CD14-positive monocyte (primary cell): ENCODE data around the gene NOSIP. TPM values are rescaled to one million over a fixed set of nuclear protein-coding genes. Genes with fewer than 3 reads are reported as not detected.

Experiments used
- DNase-seq, 3 donors: peaks; one replicate each; pipeline ENCODE4 v3.0.0-alpha.2; 2011 to 2022
- H2AFZ ChIP-seq: 2 replicates; pipeline ENCODE4 v1.6.0; 2012; ENCODE audit warnings: mild to moderate bottlenecking, low read depth, low read length, inconsistent platforms; ENCODE audit not compliant: insufficient read depth, poor library complexity, severe bottlenecking
- H3K27ac ChIP-seq, 2 donors: 1 replicate in 1 of 2; 2 replicates in 1 of 2; pipeline ENCODE4 v1.5.1; 2012 to 2013; ENCODE audit warnings: low read length in 2 of 2, control low read depth in 1 of 2, inconsistent platforms in 1 of 2, low read depth in 1 of 2, mild to moderate bottlenecking in 1 of 2
- H3K27me3 ChIP-seq, 2 donors: one replicate each; pipeline versions ENCODE4 v1.6.0 to v1.6.1; 2011 to 2013; ENCODE audit warnings: low read length in 2 of 2; ENCODE audit not compliant: control insufficient read depth in 2 of 2, insufficient read depth in 2 of 2
- H3K36me3 ChIP-seq, 2 donors: replicated peaks in 1 of 2; 1 replicate in 1 of 2; 2 replicates in 1 of 2; pipeline versions ENCODE4 v1.5.1 to v1.6.1; 2012 to 2013; ENCODE audit warnings: low read length in 2 of 2, control low read depth in 1 of 2, inconsistent platforms in 1 of 2, mild to moderate bottlenecking in 1 of 2; ENCODE audit not compliant: insufficient read depth in 2 of 2, control insufficient read depth in 1 of 2
- H3K4me1 ChIP-seq, 2 donors: 1 replicate in 1 of 2; 2 replicates in 1 of 2; pipeline versions ENCODE4 v1.5.1 to v1.6.1; 2012 to 2013; ENCODE audit warnings: low read length in 2 of 2, control low read depth in 1 of 2, inconsistent platforms in 1 of 2, mild to moderate bottlenecking in 1 of 2, moderate library complexity in 1 of 2; ENCODE audit not compliant: insufficient read depth in 2 of 2, control insufficient read depth in 1 of 2
- H3K4me2 ChIP-seq: replicated peaks from 2 replicates; pipeline ENCODE3; 2012; ENCODE audit warnings: low read length, moderate library complexity, mild to moderate bottlenecking; ENCODE audit not compliant: poor library complexity, severe bottlenecking; ENCODE audit errors: extremely low read depth
- H3K4me3 ChIP-seq, 3 experiments: fragments of 200-600 bp in 1 of 3; sonication (generic) in 1 of 3; replicated peaks in 1 of 3; 1 replicate in 2 of 3; 2 replicates in 1 of 3; pipeline ENCODE4 v1.5.1; 2011 to 2013; ENCODE audit warnings: low read length in 3 of 3, mild to moderate bottlenecking in 3 of 3, control low read depth in 2 of 3, low read depth in 2 of 3, inconsistent platforms in 1 of 3, moderate library complexity in 1 of 3
- H3K79me2 ChIP-seq: 2 replicates; pipeline ENCODE4 v1.6.0; 2012; ENCODE audit warnings: mild to moderate bottlenecking, control low read depth, inconsistent platforms, low read length, moderate library complexity; ENCODE audit not compliant: insufficient read depth
- H3K9ac ChIP-seq: 2 replicates; pipeline ENCODE4 v1.6.0; 2017; ENCODE audit warnings: low read length, mild to moderate bottlenecking; ENCODE audit not compliant: insufficient read depth, poor library complexity, severe bottlenecking
- H3K9me3 ChIP-seq, 2 donors: replicated peaks in 1 of 2; 1 replicate in 1 of 2; 2 replicates in 1 of 2; pipeline versions ENCODE4 v1.5.1 to v1.6.1; 2012 to 2013; ENCODE audit warnings: low read length in 2 of 2, control low read depth in 1 of 2; ENCODE audit not compliant: control insufficient read depth in 1 of 2, insufficient read depth in 1 of 2
- H4K20me1 ChIP-seq: 2 replicates; pipeline ENCODE4 v1.6.0; 2012; ENCODE audit warnings: mild to moderate bottlenecking, low read length, control low read depth, moderate library complexity; ENCODE audit not compliant: insufficient read depth
- H3K27ac Mint-ChIP-seq, 7 donors: one replicate each; pipeline ENCODE4 v1.8.0; 2020; ENCODE audit warnings: mild to moderate bottlenecking in 7 of 7, mixed read lengths in 7 of 7, moderate library complexity in 6 of 7, inconsistent platforms in 2 of 7
- H3K27me3 Mint-ChIP-seq, 3 donors: one replicate each; pipeline ENCODE4 v1.8.0; 2021 to 2022; ENCODE audit warnings: low read depth in 3 of 3, mild to moderate bottlenecking in 3 of 3, mixed read lengths in 3 of 3, moderate library complexity in 3 of 3, inconsistent platforms in 1 of 3
- H3K36me3 Mint-ChIP-seq, 2 donors: one replicate each; pipeline ENCODE4 v1.8.0; 2020; ENCODE audit warnings: mixed read lengths in 2 of 2, inconsistent platforms in 1 of 2, mild to moderate bottlenecking in 1 of 2
- H3K4me1 Mint-ChIP-seq: one replicate; pipeline ENCODE4 v1.8.0; 2020; ENCODE audit warnings: mild to moderate bottlenecking, mixed read lengths
- H3K4me3 Mint-ChIP-seq, 2 donors: one replicate each; pipeline ENCODE4 v1.8.0; 2020; ENCODE audit warnings: mild to moderate bottlenecking in 2 of 2, mixed read lengths in 2 of 2, moderate library complexity in 1 of 2
- H3K9me3 Mint-ChIP-seq, 7 donors: one replicate each; pipeline ENCODE4 v1.8.0; 2020 to 2022; ENCODE audit warnings: mixed read lengths in 7 of 7, mild to moderate bottlenecking in 6 of 7, moderate library complexity in 6 of 7, inconsistent platforms in 2 of 7
- CTCF ChIP-seq: fragments of 200-600 bp; IDR thresholded peaks from one replicate; pipeline ENCODE4 v1.8.0; 2022; ENCODE audit warnings: antibody characterized with exemption, mild to moderate bottlenecking
- WGBS: methylation state at CpG from one replicate; pipeline ENCODE4 v1.1.5; 2013; ENCODE audit warnings: missing lambda C conversion rate; ENCODE audit not compliant: insufficient coverage; 5-methylcytosine and 5-hydroxymethylcytosine counted together
- intact Hi-C, 2 donors: fragments of 100-400 bp; cut with micrococcal nuclease; formaldehyde crosslinking; loops; one replicate each; pipeline versions ENCODE4 v1.15.0 to v1.15.1; 2023
- polyA plus RNA-seq, 3 donors: library from polyadenylated mRNA; depleted of rRNA in 1 of 3; unstranded in 2 of 3; stranded (reverse) in 1 of 3; fragments of 300-500 nt in 2 of 3; fragments of >200 nt in 1 of 3; fragmentation: Illumina TruSeq in 2 of 3; gene quantifications; 1 replicate in 2 of 3; 2 replicates in 1 of 3; pipeline ENCODE4 v1.2.3, GENCODE V29; 2012 to 2021

Gene NOSIP
- polyA plus RNA-seq, 3 donors = 63.4 to 120 (median 96.4) TPM

- Histone ChIP-seq H3K4me1 (peaks cover 28 to 37% of the 10 kb centered on the region in 2 donors), H3K36me3 (peaks cover 5 to 7% of the 10 kb centered on the region in 2 donors), H3K79me2 (peaks cover 30% of the 10 kb centered on the region), H3K27me3 (no peaks in the 10 kb centered on the region), H3K9ac (no peak overlapping the region), H4K20me1 (peaks cover 26% of the 10 kb centered on the region), H3K9me3 (no peaks in the 10 kb centered on the region), H3K4me2 (no peak overlapping the region), H3K4me3 (no peak overlapping the region), H3K27ac (no peak overlapping the region), H2AFZ (no peak overlapping the region)
- DNase-seq = no peak
- no peak overlapping the region for H3K27ac Mint-ChIP-seq
- H3K27me3 Mint-ChIP-seq = peaks cover 3 to 10% (median 5%) of the 10 kb centered on the region in 3 donors
- H3K9me3 Mint-ChIP-seq = no peaks in the 10 kb centered on the region
- H3K36me3 Mint-ChIP-seq = peaks cover 6 to 7% of the 10 kb centered on the region in 2 donors
- H3K4me3 Mint-ChIP-seq = no peak overlapping the region
- H3K4me1 Mint-ChIP-seq = peaks cover 30% of the 10 kb centered on the region
- intact Hi-C loops = no loop called here
- no CpG with 5 or more reads among the region's 5 CpGs for WGBS
- TF ChIP-seq CTCF = no peak
Observed at GRCh38 chr19:49589502-49589905, 9.1 kb upstream of the NOSIP start.

GRCh38 chr19:49588365-49589122, 8.2 kb upstream of the NOSIP start:
- no peak overlapping the region for H2AFZ ChIP-seq
- H4K20me1 ChIP-seq = peaks cover 17% of the 10 kb centered on the region
- no peak overlapping the region for H3K9ac ChIP-seq
- Mint-ChIP-seq H3K27ac (no peak overlapping the region), H3K36me3 (no peaks in the 10 kb centered on the region), H3K9me3 (no peaks in the 10 kb centered on the region), H3K4me1 (peaks cover 23% of the 10 kb centered on the region), H3K4me3 (no peak overlapping the region), H3K27me3 (peaks cover 2 to 10% (median 5%) of the 10 kb centered on the region in 3 donors)
- intact Hi-C loops = no loop called here
- 94% methylated on average over 16 of the region's 18 CpGs for WGBS
- no peak for TF ChIP-seq CTCF
- no peak for DNase-seq
- H3K4me1 ChIP-seq = peaks cover 21 to 31% of the 10 kb centered on the region in 2 donors
- peaks cover 21% of the 10 kb centered on the region for H3K79me2 ChIP-seq
- no peaks in the 10 kb centered on the region for H3K9me3 ChIP-seq
- H3K36me3 ChIP-seq = no peaks in the 10 kb centered on the region
- H3K4me3 ChIP-seq = no peak overlapping the region
- no peaks in the 10 kb centered on the region for H3K27me3 ChIP-seq
- H3K27ac ChIP-seq = no peak overlapping the region
- no peak overlapping the region for H3K4me2 ChIP-seq
